CD4-positive, alpha-beta T cell treated with Interleukin-10 for 1 hour (primary cell): ENCODE results near the gene TCFL5.

Experiments used
- DNase-seq: peaks from one replicate; pipeline ENCODE4 v3.0.0-alpha.2; 2020

The TCFL5 gene

GRCh38 chr20:62894261-62894660 is 32.6 kb upstream of the TCFL5 start:
- no peak for DNase-seq

GRCh38 chr20:62893700-62894099 is 32.1 kb upstream of the TCFL5 start:
- DNase-seq, result no peak

GRCh38 chr20:62892348-62893304 is 31.0 kb upstream of the TCFL5 start:
- DNase-seq, result no peak

GRCh38 chr20:62891111-62891510 is 29.5 kb upstream of the TCFL5 start:
- peak; percentile 42 for DNase-seq

GRCh38 chr20:62890444-62890843 is 28.8 kb upstream of the TCFL5 start:
- DNase-seq, result no peak

- DNase-seq, result no peak
Measured at GRCh38 chr20:62889871-62890270, 28.2 kb upstream of the TCFL5 start.

- DNase-seq, result no peak
Measured at GRCh38 chr20:62889411-62889810, 27.8 kb upstream of the TCFL5 start.

- DNase-seq, result no peak
Measured at GRCh38 chr20:62888910-62889309, 27.3 kb upstream of the TCFL5 start.

- DNase-seq, result no peak
Measured at GRCh38 chr20:62888406-62888805, 26.8 kb upstream of the TCFL5 start.

GRCh38 chr20:62887860-62888239 is 26.2 kb upstream of the TCFL5 start:
- no peak for DNase-seq

GRCh38 chr20:62887152-62887859 is 25.7 kb upstream of the TCFL5 start:
- peak; percentile 49 for DNase-seq

GRCh38 chr20:62886709-62887058 is 25.1 kb upstream of the TCFL5 start:
- DNase-seq, result no peak

- no peak for DNase-seq
Measured at GRCh38 chr20:62885896-62886708, 24.5 kb upstream of the TCFL5 start.

GRCh38 chr20:62885046-62885895 is 23.6 kb upstream of the TCFL5 start:
- no peak for DNase-seq

- no peak for DNase-seq
Measured at GRCh38 chr20:62884556-62884955, 22.9 kb upstream of the TCFL5 start.

- no peak for DNase-seq
Measured at GRCh38 chr20:62882426-62882825, 20.8 kb upstream of the TCFL5 start.

- no peak for DNase-seq
Measured at GRCh38 chr20:62881662-62882395, 20.2 kb upstream of the TCFL5 start.

GRCh38 chr20:62880935-62881661 is 19.5 kb upstream of the TCFL5 start:
- DNase-seq, result no peak

GRCh38 chr20:62880147-62880934 is 18.7 kb upstream of the TCFL5 start:
- no peak for DNase-seq
